CD14-positive monocyte (primary cell): ENCODE data around the gene RAB1A. TPM values are rescaled to one million over a fixed set of nuclear protein-coding genes. Genes with fewer than 3 reads are reported as not detected.

ENCODE experiments used
- DNase-seq, 3 donors: peaks; one replicate each; pipeline ENCODE4 v3.0.0-alpha.2; 2011 to 2022
- H2AFZ ChIP-seq: 2 replicates; pipeline ENCODE4 v1.6.0; 2012; ENCODE audit warnings: mild to moderate bottlenecking, low read depth, low read length, inconsistent platforms; ENCODE audit not compliant: insufficient read depth, poor library complexity, severe bottlenecking
- H3K27ac ChIP-seq, 2 donors: 1 replicate in 1 of 2; 2 replicates in 1 of 2; pipeline ENCODE4 v1.5.1; 2012 to 2013; ENCODE audit warnings: low read length in 2 of 2, control low read depth in 1 of 2, inconsistent platforms in 1 of 2, low read depth in 1 of 2, mild to moderate bottlenecking in 1 of 2
- H3K27me3 ChIP-seq, 2 donors: one replicate each; pipeline versions ENCODE4 v1.6.0 to v1.6.1; 2011 to 2013; ENCODE audit warnings: low read length in 2 of 2; ENCODE audit not compliant: control insufficient read depth in 2 of 2, insufficient read depth in 2 of 2
- H3K36me3 ChIP-seq, 2 donors: replicated peaks in 1 of 2; 1 replicate in 1 of 2; 2 replicates in 1 of 2; pipeline versions ENCODE4 v1.5.1 to v1.6.1; 2012 to 2013; ENCODE audit warnings: low read length in 2 of 2, control low read depth in 1 of 2, inconsistent platforms in 1 of 2, mild to moderate bottlenecking in 1 of 2; ENCODE audit not compliant: insufficient read depth in 2 of 2, control insufficient read depth in 1 of 2
- H3K4me1 ChIP-seq, 2 donors: 1 replicate in 1 of 2; 2 replicates in 1 of 2; pipeline versions ENCODE4 v1.5.1 to v1.6.1; 2012 to 2013; ENCODE audit warnings: low read length in 2 of 2, control low read depth in 1 of 2, inconsistent platforms in 1 of 2, mild to moderate bottlenecking in 1 of 2, moderate library complexity in 1 of 2; ENCODE audit not compliant: insufficient read depth in 2 of 2, control insufficient read depth in 1 of 2
- H3K4me2 ChIP-seq: replicated peaks from 2 replicates; pipeline ENCODE3; 2012; ENCODE audit warnings: low read length, moderate library complexity, mild to moderate bottlenecking; ENCODE audit not compliant: poor library complexity, severe bottlenecking; ENCODE audit errors: extremely low read depth
- H3K4me3 ChIP-seq, 3 experiments: fragments of 200-600 bp in 1 of 3; sonication (generic) in 1 of 3; replicated peaks in 1 of 3; 1 replicate in 2 of 3; 2 replicates in 1 of 3; pipeline ENCODE4 v1.5.1; 2011 to 2013; ENCODE audit warnings: low read length in 3 of 3, mild to moderate bottlenecking in 3 of 3, control low read depth in 2 of 3, low read depth in 2 of 3, inconsistent platforms in 1 of 3, moderate library complexity in 1 of 3
- H3K79me2 ChIP-seq: 2 replicates; pipeline ENCODE4 v1.6.0; 2012; ENCODE audit warnings: mild to moderate bottlenecking, control low read depth, inconsistent platforms, low read length, moderate library complexity; ENCODE audit not compliant: insufficient read depth
- H3K9ac ChIP-seq: 2 replicates; pipeline ENCODE4 v1.6.0; 2017; ENCODE audit warnings: low read length, mild to moderate bottlenecking; ENCODE audit not compliant: insufficient read depth, poor library complexity, severe bottlenecking
- H3K9me3 ChIP-seq, 2 donors: replicated peaks in 1 of 2; 1 replicate in 1 of 2; 2 replicates in 1 of 2; pipeline versions ENCODE4 v1.5.1 to v1.6.1; 2012 to 2013; ENCODE audit warnings: low read length in 2 of 2, control low read depth in 1 of 2; ENCODE audit not compliant: control insufficient read depth in 1 of 2, insufficient read depth in 1 of 2
- H4K20me1 ChIP-seq: 2 replicates; pipeline ENCODE4 v1.6.0; 2012; ENCODE audit warnings: mild to moderate bottlenecking, low read length, control low read depth, moderate library complexity; ENCODE audit not compliant: insufficient read depth
- H3K27ac Mint-ChIP-seq, 7 donors: one replicate each; pipeline ENCODE4 v1.8.0; 2020; ENCODE audit warnings: mild to moderate bottlenecking in 7 of 7, mixed read lengths in 7 of 7, moderate library complexity in 6 of 7, inconsistent platforms in 2 of 7
- H3K27me3 Mint-ChIP-seq, 3 donors: one replicate each; pipeline ENCODE4 v1.8.0; 2021 to 2022; ENCODE audit warnings: low read depth in 3 of 3, mild to moderate bottlenecking in 3 of 3, mixed read lengths in 3 of 3, moderate library complexity in 3 of 3, inconsistent platforms in 1 of 3
- H3K36me3 Mint-ChIP-seq, 2 donors: one replicate each; pipeline ENCODE4 v1.8.0; 2020; ENCODE audit warnings: mixed read lengths in 2 of 2, inconsistent platforms in 1 of 2, mild to moderate bottlenecking in 1 of 2
- H3K4me1 Mint-ChIP-seq: one replicate; pipeline ENCODE4 v1.8.0; 2020; ENCODE audit warnings: mild to moderate bottlenecking, mixed read lengths
- H3K4me3 Mint-ChIP-seq, 2 donors: one replicate each; pipeline ENCODE4 v1.8.0; 2020; ENCODE audit warnings: mild to moderate bottlenecking in 2 of 2, mixed read lengths in 2 of 2, moderate library complexity in 1 of 2
- H3K9me3 Mint-ChIP-seq, 7 donors: one replicate each; pipeline ENCODE4 v1.8.0; 2020 to 2022; ENCODE audit warnings: mixed read lengths in 7 of 7, mild to moderate bottlenecking in 6 of 7, moderate library complexity in 6 of 7, inconsistent platforms in 2 of 7
- CTCF ChIP-seq: fragments of 200-600 bp; IDR thresholded peaks from one replicate; pipeline ENCODE4 v1.8.0; 2022; ENCODE audit warnings: antibody characterized with exemption, mild to moderate bottlenecking
- WGBS: methylation state at CpG from one replicate; pipeline ENCODE4 v1.1.5; 2013; ENCODE audit warnings: missing lambda C conversion rate; ENCODE audit not compliant: insufficient coverage; 5-methylcytosine and 5-hydroxymethylcytosine counted together
- intact Hi-C, 2 donors: fragments of 100-400 bp; cut with micrococcal nuclease; formaldehyde crosslinking; loops; one replicate each; pipeline versions ENCODE4 v1.15.0 to v1.15.1; 2023
- polyA plus RNA-seq, 3 donors: library from polyadenylated mRNA; depleted of rRNA in 1 of 3; unstranded in 2 of 3; stranded (reverse) in 1 of 3; fragments of 300-500 nt in 2 of 3; fragments of >200 nt in 1 of 3; fragmentation: Illumina TruSeq in 2 of 3; gene quantifications; 1 replicate in 2 of 3; 2 replicates in 1 of 3; pipeline ENCODE4 v1.2.3, GENCODE V29; 2012 to 2021

RAB1A gene
- polyA plus RNA-seq, 3 donors = 106 to 124 (median 110) TPM

DNA sequence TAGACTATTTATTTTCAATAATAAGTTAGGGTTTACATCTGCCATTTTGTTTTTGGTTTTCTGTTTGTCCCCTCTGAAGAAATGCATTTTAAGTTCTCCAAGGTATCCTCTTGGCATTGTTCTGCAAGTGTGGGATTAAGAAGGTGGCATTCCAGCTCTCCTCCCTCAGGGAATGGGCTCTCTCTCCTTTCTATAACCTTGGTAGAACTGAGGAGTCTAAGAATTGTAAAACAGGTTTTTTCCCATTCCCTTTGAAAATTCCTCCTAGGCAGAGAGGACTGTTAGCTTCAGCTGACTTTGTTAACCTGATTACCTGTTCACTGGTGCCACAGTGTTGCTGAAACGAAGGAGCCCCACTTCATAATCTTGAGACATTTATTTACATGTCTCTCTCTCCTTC is 26.1 kb upstream of the RAB1A start:
- Histone ChIP-seq H3K4me3 (no peak overlapping the region), H3K9ac (no peak overlapping the region), H3K9me3 (no peaks in the 10 kb centered on the region), H4K20me1 (no peaks in the 10 kb centered on the region), H3K27me3 (no peaks in the 10 kb centered on the region), H3K4me1 (peaks cover 10 to 11% of the 10 kb centered on the region in 2 donors), H3K4me2 (no peak overlapping the region), H3K27ac (no peak overlapping the region), H3K79me2 (no peaks in the 10 kb centered on the region), H3K36me3 (no peaks in the 10 kb centered on the region), H2AFZ (no peak overlapping the region)
- Mint-ChIP-seq H3K4me1 (peaks cover 19% of the 10 kb centered on the region), H3K27me3 (peaks cover 0 to 4% (median 0%) of the 10 kb centered on the region in 3 donors), H3K4me3 (no peak overlapping the region), H3K9me3 (peaks cover 0 to 2% (median 0%) of the 10 kb centered on the region in 7 donors), H3K27ac (no peak overlapping the region), H3K36me3 (no peaks in the 10 kb centered on the region)
- intact Hi-C loops = no loop called here
- WGBS = 100% methylated on average over 1 of the region's 1 CpG
- TF ChIP-seq CTCF = no peak
- DNase-seq = no peak

- H3K9me3 Mint-ChIP-seq = peaks cover 0 to 2% (median 0%) of the 10 kb centered on the region in 7 donors
- H3K36me3 Mint-ChIP-seq = no peaks in the 10 kb centered on the region
- WGBS = no CpG with 5 or more reads among the region's 3 CpGs
- Histone ChIP-seq H3K4me2 (no peak overlapping the region), H3K9ac (no peak overlapping the region), H3K9me3 (no peaks in the 10 kb centered on the region), H3K4me3 (no peak overlapping the region), H3K27me3 (no peaks in the 10 kb centered on the region), H3K27ac (no peak overlapping the region), H2AFZ (no peak overlapping the region), H3K79me2 (no peaks in the 10 kb centered on the region), H3K36me3 (no peaks in the 10 kb centered on the region), H3K4me1 (no peaks in the 10 kb centered on the region), H4K20me1 (no peaks in the 10 kb centered on the region)
- H3K4me1 Mint-ChIP-seq = peaks cover 9% of the 10 kb centered on the region
- H3K4me3 Mint-ChIP-seq = no peak overlapping the region
- TF ChIP-seq CTCF = no peak
- intact Hi-C loops = no loop called here
- DNase-seq = no peak
- no peak overlapping the region for H3K27ac Mint-ChIP-seq
- peaks cover 0 to 4% (median 3%) of the 10 kb centered on the region in 3 donors for H3K27me3 Mint-ChIP-seq
Measured at GRCh38 chr2:65153515-65153914, 23.6 kb upstream of the RAB1A start.
